NCI-H2029 (cell line): ENCODE data around the gene ZNF497.
"Not testable (repeated sequence)": the region's sequence is repeated elsewhere in the genome, so short reads cannot be mapped to it uniquely, and the experiment has no call there.

Experiments used
- DNase-seq: peaks from one replicate; lab custom pipeline; 2025; lab: John Stamatoyannopoulos, UW

Gene ZNF497

GRCh38 chr19:58348080-58348479 is 14.5 kb downstream of the ZNF497 start:
- not testable (repeated sequence) for DNase-seq

GRCh38 chr19:58346961-58347929 is 15.3 kb downstream of the ZNF497 start:
- peak; percentile 33 for DNase-seq

GRCh38 chr19:58345558-58345957 is 17.0 kb downstream of the ZNF497 start:
- DNase-seq, result no peak

GRCh38 chr19:58338825-58339558 is 23.6 kb downstream of the ZNF497 start:
- no peak for DNase-seq

- DNase-seq, result no peak
Measured at GRCh38 chr19:58338336-58338735, 24.2 kb downstream of the ZNF497 start.

- no peak for DNase-seq
Measured at GRCh38 chr19:58336820-58337219, 25.7 kb downstream of the ZNF497 start.

GRCh38 chr19:58336216-58336615 is 26.3 kb downstream of the ZNF497 start:
- no peak for DNase-seq

GRCh38 chr19:58335630-58336029 is 26.9 kb downstream of the ZNF497 start:
- DNase-seq, result no peak

GRCh38 chr19:58334691-58335249 is 27.8 kb downstream of the ZNF497 start:
- DNase-seq, result no peak

GRCh38 chr19:58332697-58333096 is 29.9 kb downstream of the ZNF497 start:
- no peak for DNase-seq

GRCh38 chr19:58330458-58330857 is 32.1 kb downstream of the ZNF497 start:
- DNase-seq, result no peak

GRCh38 chr19:58328999-58329398 is 33.6 kb downstream of the ZNF497 start:
- no peak for DNase-seq

- peak; percentile 90 for DNase-seq
Measured at GRCh38 chr19:58326914-58327726, 35.4 kb downstream of the ZNF497 start, which contains the start of gene ZSCAN22. Gene ZSCAN22, plus strand, starts transcription at chr19:58326994. Its CDS starts 7,809 bp downstream, at chr19:58334803.

GRCh38 chr19:58326501-58326913 is 36.0 kb downstream of the ZNF497 start:
- no peak for DNase-seq

GRCh38 chr19:58325311-58326022 is 37.1 kb downstream of the ZNF497 start:
- no peak for DNase-seq

GRCh38 chr19:58319241-58319640 is 43.3 kb downstream of the ZNF497 start:
- no peak for DNase-seq

GRCh38 chr19:58318297-58318696 is 44.3 kb downstream of the ZNF497 start:
- no peak for DNase-seq

GRCh38 chr19:58317476-58318072 is 45.0 kb downstream of the ZNF497 start:
- DNase-seq, result no peak

- no peak for DNase-seq
Measured at GRCh38 chr19:58315580-58315979, 47.0 kb downstream of the ZNF497 start.

- no peak for DNase-seq
Measured at GRCh38 chr19:58311345-58311865, 51.1 kb downstream of the ZNF497 start.
